Tibial nerve (tissue), 4 donors: ENCODE results near the gene ABCB9.
A peak's percentile ranks its signal among the peaks of the same experiment; 100 is the strongest.

Experiments
- EP300 ChIP-seq, 2 donors: sonication (generic); formaldehyde crosslinking; IDR thresholded peaks; one replicate each; pipeline ENCODE4 v1.6.1; 2017; ENCODE audit warnings: antibody characterized with exemption in 2 of 2, mild to moderate bottlenecking in 1 of 2
- POLR2A ChIP-seq, 2 donors: fragments of 450-650 bp; IDR thresholded peaks; one replicate each; pipeline ENCODE4 v1.6.1; 2017; ENCODE audit warnings: antibody characterized with exemption in 2 of 2, mild to moderate bottlenecking in 2 of 2, moderate library complexity in 2 of 2
- TF ChIP-seq, protein P1 (sequence below), 5 experiments: fragments of 200-600 bp in 3 of 5; fragments of 450-650 bp in 2 of 5; sonication (generic) in 3 of 5; IDR thresholded peaks; one replicate each; pipeline ENCODE4 v1.5.1; 2016 to 2019; ENCODE audit warnings: antibody characterized with exemption in 5 of 5, mild to moderate bottlenecking in 3 of 5, moderate library complexity in 2 of 5

DNA sequence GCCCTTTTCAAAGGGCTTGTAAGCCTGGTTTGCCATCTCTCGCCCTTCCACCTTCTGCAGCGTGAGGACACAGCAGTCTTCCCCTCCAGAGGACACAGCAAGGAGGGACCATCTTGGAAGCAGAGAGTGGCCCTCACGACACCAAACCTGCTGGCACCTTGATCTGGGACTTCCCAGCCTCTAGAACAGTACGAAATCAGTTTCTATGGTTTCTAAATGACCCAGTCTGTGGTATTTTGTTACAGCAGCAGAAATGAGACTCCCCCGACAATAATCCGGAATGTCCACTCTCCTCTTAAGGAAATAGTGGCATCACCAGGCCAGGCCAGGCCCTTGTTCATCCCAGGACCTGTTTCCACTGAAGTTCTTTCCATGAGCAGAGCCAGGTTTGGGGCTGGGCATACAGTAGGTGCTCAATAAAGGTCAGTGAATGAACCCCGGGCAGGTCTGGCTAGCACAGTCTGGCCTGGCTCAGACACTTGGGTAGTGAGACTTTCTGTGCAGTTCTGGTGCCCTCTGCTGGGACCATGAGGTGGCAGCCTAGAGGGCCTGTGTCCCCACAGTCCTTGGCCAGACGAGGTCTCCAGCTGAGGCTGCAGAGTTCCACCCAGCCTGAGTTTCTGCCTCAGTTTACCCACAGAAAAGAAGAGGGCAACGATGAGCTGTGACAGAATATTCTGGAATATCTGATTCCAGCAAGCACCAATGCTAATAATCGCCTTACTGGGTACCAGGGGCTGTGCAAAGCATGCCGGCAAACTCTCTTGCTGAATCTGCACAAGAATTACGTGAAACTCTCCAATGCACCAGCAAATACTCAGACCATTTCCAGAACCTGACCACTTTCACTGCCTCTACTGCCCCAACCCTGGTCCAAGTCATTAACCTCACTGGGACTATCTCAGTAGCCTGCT is 14.0 kb downstream of the ABCB9 start:
- TF ChIP-seq, protein P1, sequence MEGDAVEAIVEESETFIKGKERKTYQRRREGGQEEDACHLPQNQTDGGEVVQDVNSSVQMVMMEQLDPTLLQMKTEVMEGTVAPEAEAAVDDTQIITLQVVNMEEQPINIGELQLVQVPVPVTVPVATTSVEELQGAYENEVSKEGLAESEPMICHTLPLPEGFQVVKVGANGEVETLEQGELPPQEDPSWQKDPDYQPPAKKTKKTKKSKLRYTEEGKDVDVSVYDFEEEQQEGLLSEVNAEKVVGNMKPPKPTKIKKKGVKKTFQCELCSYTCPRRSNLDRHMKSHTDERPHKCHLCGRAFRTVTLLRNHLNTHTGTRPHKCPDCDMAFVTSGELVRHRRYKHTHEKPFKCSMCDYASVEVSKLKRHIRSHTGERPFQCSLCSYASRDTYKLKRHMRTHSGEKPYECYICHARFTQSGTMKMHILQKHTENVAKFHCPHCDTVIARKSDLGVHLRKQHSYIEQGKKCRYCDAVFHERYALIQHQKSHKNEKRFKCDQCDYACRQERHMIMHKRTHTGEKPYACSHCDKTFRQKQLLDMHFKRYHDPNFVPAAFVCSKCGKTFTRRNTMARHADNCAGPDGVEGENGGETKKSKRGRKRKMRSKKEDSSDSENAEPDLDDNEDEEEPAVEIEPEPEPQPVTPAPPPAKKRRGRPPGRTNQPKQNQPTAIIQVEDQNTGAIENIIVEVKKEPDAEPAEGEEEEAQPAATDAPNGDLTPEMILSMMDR (IDR thresholded peaks at IDR 0.05), result peak; percentile 83 to 94 (median 88)
- TF ChIP-seq EP300 (IDR thresholded peaks at IDR 0.05) (no peak), POLR2A (IDR thresholded peaks at IDR 0.05) (no peak)
